Measurements from ENCODE around the gene TRIP10.

GRCh38 chr19:6761053-6761676 lies 21.7 kb downstream of the TRIP10 start:
- TF ChIP-seq CTCF (conservative IDR thresholded peaks at IDR 0.05 in 1 of 2, IDR thresholded peaks at IDR 0.05 in 1 of 2; ENCODE audit: extremely low read depth in 1 of 2, insufficient read depth in 1 of 2, low read depth in 1 of 2, low read length in 2 of 2), result no peak
- no peak for TF ChIP-seq EZH2 (IDR thresholded peaks at IDR 0.05; ENCODE audit: borderline replicate concordance, low read length)
